ENCODE measurements around the gene ABLIM1. TPM values are rescaled to one million over a fixed set of nuclear protein-coding genes. Genes with fewer than 3 reads are reported as not detected.

The ABLIM1 gene
- total RNA-seq, 1 donor from 2014 or later: 76.9 TPM

DNA sequence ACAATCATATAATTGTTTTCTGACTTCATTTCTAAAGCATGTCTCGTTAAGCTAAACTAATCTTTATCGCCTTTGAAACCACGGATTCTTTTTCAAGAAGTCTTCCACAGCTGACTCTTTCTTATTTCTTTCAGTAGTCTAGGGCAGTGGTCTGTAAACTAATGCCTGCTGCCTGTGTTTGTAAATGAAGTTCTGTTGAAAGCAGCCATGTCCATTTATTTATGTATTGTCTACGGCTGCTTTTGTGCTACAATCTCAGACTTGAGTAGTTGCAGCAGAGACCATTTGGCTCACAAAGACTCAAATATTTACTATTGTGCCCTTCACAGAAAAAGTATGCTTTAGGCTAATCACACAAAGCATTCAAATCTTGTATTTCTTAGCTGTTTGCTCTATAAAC lies 20.3 kb upstream of the ABLIM1 start:
- TF ChIP-seq, protein P1, sequence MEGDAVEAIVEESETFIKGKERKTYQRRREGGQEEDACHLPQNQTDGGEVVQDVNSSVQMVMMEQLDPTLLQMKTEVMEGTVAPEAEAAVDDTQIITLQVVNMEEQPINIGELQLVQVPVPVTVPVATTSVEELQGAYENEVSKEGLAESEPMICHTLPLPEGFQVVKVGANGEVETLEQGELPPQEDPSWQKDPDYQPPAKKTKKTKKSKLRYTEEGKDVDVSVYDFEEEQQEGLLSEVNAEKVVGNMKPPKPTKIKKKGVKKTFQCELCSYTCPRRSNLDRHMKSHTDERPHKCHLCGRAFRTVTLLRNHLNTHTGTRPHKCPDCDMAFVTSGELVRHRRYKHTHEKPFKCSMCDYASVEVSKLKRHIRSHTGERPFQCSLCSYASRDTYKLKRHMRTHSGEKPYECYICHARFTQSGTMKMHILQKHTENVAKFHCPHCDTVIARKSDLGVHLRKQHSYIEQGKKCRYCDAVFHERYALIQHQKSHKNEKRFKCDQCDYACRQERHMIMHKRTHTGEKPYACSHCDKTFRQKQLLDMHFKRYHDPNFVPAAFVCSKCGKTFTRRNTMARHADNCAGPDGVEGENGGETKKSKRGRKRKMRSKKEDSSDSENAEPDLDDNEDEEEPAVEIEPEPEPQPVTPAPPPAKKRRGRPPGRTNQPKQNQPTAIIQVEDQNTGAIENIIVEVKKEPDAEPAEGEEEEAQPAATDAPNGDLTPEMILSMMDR (IDR thresholded peaks at IDR 0.05): no peak
- Mint-ChIP-seq H3K4me3 (no peak overlapping the region), H3K36me3 (ENCODE audit: low read depth) (no peaks in the 10 kb centered on the region), H3K27ac (no peak overlapping the region), H3K9me3 (no peaks in the 10 kb centered on the region), H3K27me3 (peaks cover 5% of the 10 kb centered on the region), H3K4me1 (no peaks in the 10 kb centered on the region)
- POLR2A ChIA-PET: interaction anchor here (0.6 kb wide), 1 partner anchor 228 kb away, joined by 3 read pairs; no protein-coding TSS in a partner anchor
- CTCF ChIA-PET: no interaction called here
- intact Hi-C loops (cut with micrococcal nuclease): no loop called here
- no peak for DNase-seq
- no peak for ATAC-seq (ENCODE audit: low read depth)

GRCh38 chr10:114674346-114674745 lies 16.3 kb upstream of the ABLIM1 start:
- Mint-ChIP-seq H3K36me3 (ENCODE audit: low read depth) (no peaks in the 10 kb centered on the region), H3K4me1 (no peaks in the 10 kb centered on the region), H3K27ac (no peak overlapping the region), H3K27me3 (peaks cover 3% of the 10 kb centered on the region), H3K4me3 (no peak overlapping the region), H3K9me3 (no peaks in the 10 kb centered on the region)
- ChIA-PET CTCF (interaction anchor here (0.7 kb wide), 1 partner anchor 265 kb away, joined by 3 read pairs; no protein-coding TSS in a partner anchor), POLR2A (no interaction called here)
- TF ChIP-seq, protein P1 (IDR thresholded peaks at IDR 0.05): no peak
- ATAC-seq (ENCODE audit: low read depth): no peak
- DNase-seq: no peak
- intact Hi-C loops (cut with micrococcal nuclease): no loop called here

DNA sequence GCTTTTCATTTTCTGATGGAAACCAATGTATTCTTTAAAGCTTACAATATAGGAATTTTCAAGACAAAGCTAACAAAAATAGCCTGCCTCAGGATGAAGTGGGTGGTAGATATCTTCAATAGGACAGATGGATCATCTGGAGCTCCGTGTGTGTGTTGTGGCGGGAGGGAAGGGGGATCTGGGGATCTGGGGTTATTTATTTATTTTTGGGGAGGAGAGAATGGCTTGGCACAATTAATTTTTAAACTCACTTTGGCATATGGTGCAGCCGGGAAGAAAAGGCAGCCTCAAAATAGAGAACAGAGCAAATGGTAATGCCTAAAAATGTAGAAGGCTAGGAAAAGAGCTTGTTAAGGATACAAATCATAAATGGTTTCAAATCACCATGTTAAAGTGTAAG lies 11.6 kb upstream of the ABLIM1 start:
- H3K4me3 Mint-ChIP-seq: no peak overlapping the region

DNA sequence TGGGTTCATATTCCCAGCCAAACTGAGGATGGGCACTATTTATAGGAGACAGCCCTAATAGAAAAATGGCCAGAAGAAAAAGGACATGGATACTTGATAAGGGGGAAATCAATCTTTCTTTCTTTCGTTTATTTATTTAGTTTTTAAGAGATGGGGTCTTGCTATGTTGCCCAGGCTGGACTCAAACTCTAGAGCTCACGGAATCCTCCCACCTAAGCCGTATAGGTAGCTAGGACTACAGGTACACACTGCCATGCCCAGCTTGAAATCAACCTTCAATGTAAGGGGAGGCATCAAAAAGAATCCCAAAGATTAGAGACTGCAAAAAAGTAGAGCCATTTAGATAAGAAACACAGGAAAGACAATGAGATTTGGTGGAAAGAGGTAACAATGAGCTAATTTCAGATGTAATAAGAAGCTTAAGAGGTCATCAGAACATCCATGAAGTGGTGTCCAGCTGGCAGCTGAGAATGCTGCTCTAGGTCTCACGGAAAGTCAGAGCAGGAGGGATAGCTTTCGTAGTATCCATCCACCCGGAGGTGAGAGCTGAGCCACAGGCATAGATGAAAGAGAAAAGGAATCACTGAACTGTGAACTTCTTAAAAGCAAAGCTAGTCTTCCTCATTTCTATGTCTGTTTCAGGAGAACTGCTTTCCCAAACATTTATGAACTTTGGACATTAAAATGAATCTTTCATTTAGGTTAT lies 10.5 kb upstream of the ABLIM1 start:
- CTCF ChIA-PET: no interaction called here
- H3K36me3 Mint-ChIP-seq (ENCODE audit: low read depth): no peaks in the 10 kb centered on the region
- POLR2A ChIA-PET: no interaction called here

More for the DNA sequence above, 11.6 kb upstream of the ABLIM1 start:
- Mint-ChIP-seq H3K27me3 (peaks cover 3% of the 10 kb centered on the region), H3K36me3 (ENCODE audit: low read depth) (no peaks in the 10 kb centered on the region), H3K4me1 (no peaks in the 10 kb centered on the region), H3K9me3 (peaks cover 5% of the 10 kb centered on the region), H3K27ac (no peak overlapping the region)
- DNase-seq: no peak
- TF ChIP-seq, protein P1 (IDR thresholded peaks at IDR 0.05): no peak
- intact Hi-C loops (cut with micrococcal nuclease): no loop called here
- no peak for ATAC-seq (ENCODE audit: low read depth)
- CTCF ChIA-PET: no interaction called here
- POLR2A ChIA-PET: no interaction called here

GRCh38 chr10:114665873-114666272 lies 7.8 kb upstream of the ABLIM1 start:
- ATAC-seq (ENCODE audit: low read depth) (no peak), DNase-seq (no peak)
- H3K9me3 Mint-ChIP-seq: peaks cover 5% of the 10 kb centered on the region
- H3K4me3 Mint-ChIP-seq: no peak overlapping the region
- intact Hi-C loops (cut with micrococcal nuclease): no loop called here
- ChIA-PET CTCF (no interaction called here), POLR2A (no interaction called here)
- H3K4me1 Mint-ChIP-seq: no peaks in the 10 kb centered on the region
- TF ChIP-seq, protein P1 (IDR thresholded peaks at IDR 0.05): no peak
- no peaks in the 10 kb centered on the region for H3K36me3 Mint-ChIP-seq (ENCODE audit: low read depth)
- H3K27ac Mint-ChIP-seq: no peak overlapping the region
- peaks cover 7% of the 10 kb centered on the region for H3K27me3 Mint-ChIP-seq

More for the DNA sequence above, 10.5 kb upstream of the ABLIM1 start:
- H3K27me3 Mint-ChIP-seq: peaks cover 3% of the 10 kb centered on the region
- intact Hi-C loops (cut with micrococcal nuclease): no loop called here
- no peak overlapping the region for H3K27ac Mint-ChIP-seq
- TF ChIP-seq, protein P1 (IDR thresholded peaks at IDR 0.05): no peak
- H3K9me3 Mint-ChIP-seq: peaks cover 5% of the 10 kb centered on the region
- no peak for ATAC-seq (ENCODE audit: low read depth)
- no peak for DNase-seq
- H3K4me1 Mint-ChIP-seq: no peaks in the 10 kb centered on the region
- no peak overlapping the region for H3K4me3 Mint-ChIP-seq
